OCI-LY3 (cell line): ENCODE measurements around the gene NDUFB7.

Source experiments
- CTCF ChIP-seq: fragments of 200-600, 300-600 bp; sonication (generic); IDR thresholded peaks from 2 replicates; pipeline ENCODE4 v1.5.1; 2014; ENCODE audit warnings: antibody characterized with exemption, low read length, low read depth
- EZH2phosphoT487 ChIP-seq: fragments of 200-600 bp; shearing (Covaris generic); IDR thresholded peaks from 2 replicates; pipeline ENCODE4 v1.6.1; 2018; ENCODE audit warnings: antibody characterized with exemption, mixed run types, low read depth

DNA sequence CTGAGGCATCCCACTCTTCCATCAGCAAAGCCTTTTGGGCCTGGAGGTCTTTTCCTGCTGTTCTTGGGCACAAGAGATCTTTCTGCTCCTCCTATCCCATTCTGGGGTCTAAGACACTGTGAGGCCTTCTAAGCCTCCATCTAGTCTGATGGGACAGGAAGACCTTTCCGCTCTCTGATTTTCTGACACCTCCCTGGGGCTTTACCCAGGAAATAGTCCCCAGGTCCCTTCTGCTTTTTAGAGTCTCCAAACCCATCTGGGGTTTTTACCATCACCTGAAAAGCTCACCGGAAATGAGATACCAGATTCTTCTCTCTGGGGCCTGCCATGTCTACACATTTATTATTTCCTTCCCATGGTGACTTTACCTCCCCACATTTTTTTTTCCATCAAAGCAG, 32.1 kb upstream of the NDUFB7 start:
- TF ChIP-seq CTCF (no peak), EZH2phosphoT487 (no peak)
